ENCODE measurements around the gene HYAL3.

DNA sequence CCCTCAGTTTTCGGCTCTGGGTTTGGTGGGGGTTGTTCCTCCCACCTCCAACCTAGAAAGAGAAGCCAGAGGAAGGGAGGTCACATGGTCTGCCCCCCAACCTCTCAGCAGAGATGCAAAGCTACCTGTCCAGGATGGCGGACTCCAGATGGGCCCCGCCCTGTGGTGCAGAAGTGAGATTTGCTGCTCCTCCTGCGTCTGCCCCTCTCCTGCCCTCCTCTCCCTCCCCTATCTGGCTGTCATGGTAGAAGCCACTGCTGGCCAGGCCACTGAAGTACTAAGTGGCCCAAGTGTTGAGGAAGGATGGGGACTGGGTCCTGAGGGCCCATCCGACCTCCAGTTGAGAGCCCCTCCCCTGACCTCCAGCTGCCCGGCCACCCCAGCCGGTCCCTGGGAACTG is 32.4 kb downstream of the HYAL3 start:
- TF ChIP-seq, protein P1, sequence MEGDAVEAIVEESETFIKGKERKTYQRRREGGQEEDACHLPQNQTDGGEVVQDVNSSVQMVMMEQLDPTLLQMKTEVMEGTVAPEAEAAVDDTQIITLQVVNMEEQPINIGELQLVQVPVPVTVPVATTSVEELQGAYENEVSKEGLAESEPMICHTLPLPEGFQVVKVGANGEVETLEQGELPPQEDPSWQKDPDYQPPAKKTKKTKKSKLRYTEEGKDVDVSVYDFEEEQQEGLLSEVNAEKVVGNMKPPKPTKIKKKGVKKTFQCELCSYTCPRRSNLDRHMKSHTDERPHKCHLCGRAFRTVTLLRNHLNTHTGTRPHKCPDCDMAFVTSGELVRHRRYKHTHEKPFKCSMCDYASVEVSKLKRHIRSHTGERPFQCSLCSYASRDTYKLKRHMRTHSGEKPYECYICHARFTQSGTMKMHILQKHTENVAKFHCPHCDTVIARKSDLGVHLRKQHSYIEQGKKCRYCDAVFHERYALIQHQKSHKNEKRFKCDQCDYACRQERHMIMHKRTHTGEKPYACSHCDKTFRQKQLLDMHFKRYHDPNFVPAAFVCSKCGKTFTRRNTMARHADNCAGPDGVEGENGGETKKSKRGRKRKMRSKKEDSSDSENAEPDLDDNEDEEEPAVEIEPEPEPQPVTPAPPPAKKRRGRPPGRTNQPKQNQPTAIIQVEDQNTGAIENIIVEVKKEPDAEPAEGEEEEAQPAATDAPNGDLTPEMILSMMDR (IDR thresholded peaks at IDR 0.05; ENCODE audit: insufficient read depth, low read length, poor library complexity, severe bottlenecking) = no peak
- TF ChIP-seq EZH2phosphoT487 (conservative IDR thresholded peaks at IDR 0.05; ENCODE audit: low read length) = no peak
